ENCODE data around the gene ZSCAN31.

- TF ChIP-seq, protein P1, sequence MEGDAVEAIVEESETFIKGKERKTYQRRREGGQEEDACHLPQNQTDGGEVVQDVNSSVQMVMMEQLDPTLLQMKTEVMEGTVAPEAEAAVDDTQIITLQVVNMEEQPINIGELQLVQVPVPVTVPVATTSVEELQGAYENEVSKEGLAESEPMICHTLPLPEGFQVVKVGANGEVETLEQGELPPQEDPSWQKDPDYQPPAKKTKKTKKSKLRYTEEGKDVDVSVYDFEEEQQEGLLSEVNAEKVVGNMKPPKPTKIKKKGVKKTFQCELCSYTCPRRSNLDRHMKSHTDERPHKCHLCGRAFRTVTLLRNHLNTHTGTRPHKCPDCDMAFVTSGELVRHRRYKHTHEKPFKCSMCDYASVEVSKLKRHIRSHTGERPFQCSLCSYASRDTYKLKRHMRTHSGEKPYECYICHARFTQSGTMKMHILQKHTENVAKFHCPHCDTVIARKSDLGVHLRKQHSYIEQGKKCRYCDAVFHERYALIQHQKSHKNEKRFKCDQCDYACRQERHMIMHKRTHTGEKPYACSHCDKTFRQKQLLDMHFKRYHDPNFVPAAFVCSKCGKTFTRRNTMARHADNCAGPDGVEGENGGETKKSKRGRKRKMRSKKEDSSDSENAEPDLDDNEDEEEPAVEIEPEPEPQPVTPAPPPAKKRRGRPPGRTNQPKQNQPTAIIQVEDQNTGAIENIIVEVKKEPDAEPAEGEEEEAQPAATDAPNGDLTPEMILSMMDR (IDR thresholded peaks at IDR 0.05) = no peak
- TF ChIP-seq POLR2A (IDR thresholded peaks at IDR 0.05) = no peak
These were observed 12.0 kb downstream of the ZSCAN31 start for GRCh38 chr6:28323813-28324424.
